Measurements from ENCODE around the gene HYDIN.
"Not testable (repeated sequence)": the region's sequence is repeated elsewhere in the genome, so short reads cannot be mapped to it uniquely, and the experiment has no call there.

DNA sequence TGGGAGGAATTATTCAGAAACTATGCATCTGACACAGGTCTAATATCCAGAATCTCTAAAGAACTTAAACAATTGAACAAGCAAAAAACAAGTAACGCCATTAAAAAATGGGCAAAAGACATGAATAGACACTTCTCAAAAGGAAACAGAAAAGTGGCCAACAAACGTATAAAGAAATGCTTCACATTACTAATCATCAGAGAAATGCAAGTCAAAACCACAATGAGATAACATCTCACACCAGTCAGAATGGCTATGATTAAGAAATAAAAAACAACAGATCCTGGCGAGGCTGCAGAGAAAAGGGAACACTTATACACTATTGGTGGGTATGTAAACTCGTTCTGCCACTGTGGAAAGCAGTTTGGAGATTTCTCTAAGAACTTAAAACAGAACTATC, 379.2 kb downstream of the HYDIN start:
- TF ChIP-seq POLR2A (IDR thresholded peaks at IDR 0.05) = not testable (repeated sequence)
- TF ChIP-seq, protein P1, sequence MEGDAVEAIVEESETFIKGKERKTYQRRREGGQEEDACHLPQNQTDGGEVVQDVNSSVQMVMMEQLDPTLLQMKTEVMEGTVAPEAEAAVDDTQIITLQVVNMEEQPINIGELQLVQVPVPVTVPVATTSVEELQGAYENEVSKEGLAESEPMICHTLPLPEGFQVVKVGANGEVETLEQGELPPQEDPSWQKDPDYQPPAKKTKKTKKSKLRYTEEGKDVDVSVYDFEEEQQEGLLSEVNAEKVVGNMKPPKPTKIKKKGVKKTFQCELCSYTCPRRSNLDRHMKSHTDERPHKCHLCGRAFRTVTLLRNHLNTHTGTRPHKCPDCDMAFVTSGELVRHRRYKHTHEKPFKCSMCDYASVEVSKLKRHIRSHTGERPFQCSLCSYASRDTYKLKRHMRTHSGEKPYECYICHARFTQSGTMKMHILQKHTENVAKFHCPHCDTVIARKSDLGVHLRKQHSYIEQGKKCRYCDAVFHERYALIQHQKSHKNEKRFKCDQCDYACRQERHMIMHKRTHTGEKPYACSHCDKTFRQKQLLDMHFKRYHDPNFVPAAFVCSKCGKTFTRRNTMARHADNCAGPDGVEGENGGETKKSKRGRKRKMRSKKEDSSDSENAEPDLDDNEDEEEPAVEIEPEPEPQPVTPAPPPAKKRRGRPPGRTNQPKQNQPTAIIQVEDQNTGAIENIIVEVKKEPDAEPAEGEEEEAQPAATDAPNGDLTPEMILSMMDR (IDR thresholded peaks at IDR 0.05) = not testable (repeated sequence)

All from adrenal gland (tissue), 5 donors.